Skeletal muscle satellite cell (primary cell): ENCODE measurements around the gene GTF3C2.
A peak's percentile ranks its signal among the peaks of the same experiment; 100 is the strongest.

Experiments used
- H3K27me3 ChIP-seq: 2 replicates; pipeline ENCODE4 v1.7.0; 2013; ENCODE audit warnings: low read length; ENCODE audit not compliant: control insufficient read depth, insufficient read depth
- H3K36me3 ChIP-seq: 2 replicates; pipeline ENCODE4 v1.7.0; 2013; ENCODE audit warnings: mild to moderate bottlenecking, control low read depth, low read length; ENCODE audit not compliant: insufficient read depth
- H3K4me1 ChIP-seq: 2 replicates; pipeline ENCODE4 v1.7.0; 2013; ENCODE audit warnings: low read length; ENCODE audit not compliant: control insufficient read depth, insufficient read depth
- H3K4me2 ChIP-seq: 2 replicates; pipeline ENCODE4 v1.7.0; 2013; ENCODE audit warnings: mild to moderate bottlenecking, low read length
- H3K4me3 ChIP-seq: 2 replicates; pipeline ENCODE4 v1.7.0; 2013; ENCODE audit warnings: low read length
- H3K9ac ChIP-seq: 2 replicates; pipeline ENCODE4 v1.7.0; 2013; ENCODE audit warnings: mild to moderate bottlenecking, low read depth, low read length, moderate library complexity
- H3K9me3 ChIP-seq: replicated peaks from 2 replicates; pipeline ENCODE4 v1.7.0; 2013; ENCODE audit warnings: mild to moderate bottlenecking, control low read depth, low read length

The GTF3C2 gene

GRCh38 chr2:27313882-27314645 lies 42.5 kb downstream of the GTF3C2 start:
- Histone ChIP-seq H3K9ac (no peak overlapping the region), H3K4me1 (peaks cover 3% of the 10 kb centered on the region), H3K9me3 (no peaks in the 10 kb centered on the region), H3K4me3 (no peak overlapping the region), H3K4me2 (no peak overlapping the region), H3K36me3 (peaks cover 21% of the 10 kb centered on the region), H3K27me3 (no peaks in the 10 kb centered on the region)

DNA sequence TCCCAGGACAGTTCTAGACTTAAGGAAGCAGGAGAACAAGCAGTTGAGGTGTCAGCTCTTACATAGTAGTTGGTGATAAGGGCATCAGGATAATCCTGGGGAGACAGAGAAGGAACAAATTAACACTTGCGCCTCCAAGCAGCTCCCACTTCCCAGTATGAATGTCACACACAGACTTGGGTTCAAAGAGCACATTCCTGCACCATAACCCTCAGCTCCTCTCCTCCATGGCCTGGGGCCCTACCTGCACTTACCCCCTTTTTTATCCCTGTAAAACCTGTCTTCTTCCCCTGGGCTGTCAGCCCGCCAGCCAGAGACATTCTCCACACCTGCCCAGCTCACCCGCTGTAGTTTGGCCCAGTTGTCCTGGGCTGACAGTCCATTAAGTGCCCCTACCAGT lies 44.4 kb downstream of the GTF3C2 start:
- H3K4me2 ChIP-seq, result no peak overlapping the region
- H3K4me1 ChIP-seq, result peaks cover 3% of the 10 kb centered on the region
- H3K9me3 ChIP-seq, result no peaks in the 10 kb centered on the region
- H3K27me3 ChIP-seq, result peaks cover 17% of the 10 kb centered on the region
- H3K9ac ChIP-seq, result no peak overlapping the region
- H3K36me3 ChIP-seq, result peaks cover 21% of the 10 kb centered on the region
- H3K4me3 ChIP-seq, result no peak overlapping the region

- Histone ChIP-seq H3K9me3 (no peaks in the 10 kb centered on the region), H3K9ac (no peak overlapping the region), H3K36me3 (peaks cover 9% of the 10 kb centered on the region), H3K4me1 (peaks cover 8% of the 10 kb centered on the region), H3K4me2 (no peak overlapping the region), H3K27me3 (peaks cover 38% of the 10 kb centered on the region), H3K4me3 (no peak overlapping the region)
Measured at GRCh38 chr2:27309651-27310050, 46.9 kb downstream of the GTF3C2 start.

DNA sequence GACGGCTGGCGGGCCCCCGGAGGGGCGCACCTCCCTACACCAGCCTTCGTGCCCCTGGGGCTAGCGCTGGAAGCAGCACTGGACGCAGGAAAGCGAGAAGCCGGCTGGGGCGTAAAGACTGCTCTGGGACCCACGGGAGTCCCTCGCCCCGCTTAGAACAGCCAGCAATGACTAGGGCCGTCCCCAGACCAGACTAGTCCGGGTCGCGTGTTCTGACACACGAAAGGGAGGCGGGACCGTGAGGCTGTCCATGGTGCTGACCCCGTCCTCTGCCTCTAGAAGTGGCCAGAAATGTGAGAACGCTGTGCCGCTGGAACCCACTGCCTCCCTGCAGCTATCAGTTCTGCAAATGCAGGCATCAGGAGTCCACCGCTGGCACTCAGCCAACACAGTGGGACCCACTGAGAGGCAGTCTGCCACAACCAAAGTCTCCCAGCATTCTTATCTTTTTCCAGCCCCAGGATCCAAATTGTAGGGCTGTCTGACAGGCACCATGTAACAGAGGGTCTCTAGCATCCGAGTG lies 48.1 kb downstream of the GTF3C2 start, which contains the start of gene UCN:
Gene UCN, minus strand, starts transcription at position 87 of the 523 bp plus-strand sequence. CDS start 550 bp downstream, outside the sequence.
- peaks cover 8% of the 10 kb centered on the region for H3K4me1 ChIP-seq
- no peak within 1 kb of the TSS for H3K4me2 ChIP-seq
- H3K36me3 ChIP-seq, result peaks cover 9% of the 10 kb centered on the region
- H3K27me3 ChIP-seq, result peaks cover 40% of the 10 kb centered on the region
- H3K4me3 ChIP-seq, result no peak within 1 kb of the TSS
- no peaks in the 10 kb centered on the region for H3K9me3 ChIP-seq
- H3K9ac ChIP-seq, result no peak within 1 kb of the TSS

GRCh38 chr2:27307545-27308358 lies 48.8 kb downstream of the GTF3C2 start:
- Histone ChIP-seq H3K9ac (no peak overlapping the region), H3K4me1 (peaks cover 8% of the 10 kb centered on the region), H3K27me3 (peaks cover 40% of the 10 kb centered on the region), H3K9me3 (no peaks in the 10 kb centered on the region), H3K4me2 (no peak overlapping the region), H3K36me3 (peaks cover 9% of the 10 kb centered on the region), H3K4me3 (no peak overlapping the region)

DNA sequence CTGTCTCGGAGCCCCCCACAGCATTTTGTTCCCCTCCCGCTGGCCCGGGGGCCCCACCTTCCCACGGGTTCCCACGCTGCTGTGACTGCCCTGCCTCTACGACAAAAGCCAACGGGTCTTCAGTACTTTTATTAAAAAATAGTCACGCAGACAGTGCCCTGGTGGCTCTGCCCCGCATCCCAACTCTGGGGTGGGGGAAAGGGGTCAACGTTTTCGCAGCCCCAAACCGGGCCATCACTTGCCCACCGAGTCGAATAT lies 49.3 kb downstream of the GTF3C2 start:
- Histone ChIP-seq H3K9ac (no peak overlapping the region), H3K27me3 (peaks cover 40% of the 10 kb centered on the region), H3K36me3 (peaks cover 9% of the 10 kb centered on the region), H3K9me3 (no peaks in the 10 kb centered on the region), H3K4me2 (no peak overlapping the region), H3K4me3 (no peak overlapping the region), H3K4me1 (peaks cover 8% of the 10 kb centered on the region)

- H3K27me3 ChIP-seq, result peaks cover 40% of the 10 kb centered on the region
- no peak overlapping the region for H3K9ac ChIP-seq
- peaks cover 9% of the 10 kb centered on the region for H3K36me3 ChIP-seq
- H3K4me2 ChIP-seq, result peak overlapping the region; percentile 59
- peaks cover 8% of the 10 kb centered on the region for H3K4me1 ChIP-seq
- H3K4me3 ChIP-seq, result no peak overlapping the region
- H3K9me3 ChIP-seq, result no peaks in the 10 kb centered on the region
Measured at GRCh38 chr2:27306573-27307286, 49.8 kb downstream of the GTF3C2 start.

DNA sequence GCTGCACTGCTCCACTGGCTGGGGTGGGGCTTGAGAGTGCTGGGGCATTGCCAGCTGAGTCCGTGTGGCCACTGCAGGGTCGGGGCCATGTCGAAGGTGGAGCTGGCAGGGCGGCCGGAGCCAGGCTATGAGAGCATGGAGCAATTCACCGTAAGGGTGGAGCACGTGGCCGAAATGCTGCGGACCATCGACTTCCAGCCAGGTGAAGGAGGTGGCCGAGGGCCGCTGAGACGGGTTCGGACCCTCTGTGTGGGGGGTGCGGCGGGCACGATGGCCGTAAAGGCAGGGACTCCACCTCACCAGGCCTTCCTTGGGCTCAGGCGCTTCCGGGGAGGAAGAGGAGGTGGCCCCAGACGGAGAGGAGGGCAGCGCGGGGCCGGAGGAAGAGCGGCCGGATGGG lies 50.4 kb downstream of the GTF3C2 start:
- Histone ChIP-seq H3K4me3 (no peak overlapping the region), H3K9ac (no peak overlapping the region), H3K27me3 (peaks cover 40% of the 10 kb centered on the region), H3K36me3 (peaks cover 9% of the 10 kb centered on the region), H3K9me3 (no peaks in the 10 kb centered on the region), H3K4me2 (peak overlapping the region; percentile 59), H3K4me1 (peaks cover 8% of the 10 kb centered on the region)

DNA sequence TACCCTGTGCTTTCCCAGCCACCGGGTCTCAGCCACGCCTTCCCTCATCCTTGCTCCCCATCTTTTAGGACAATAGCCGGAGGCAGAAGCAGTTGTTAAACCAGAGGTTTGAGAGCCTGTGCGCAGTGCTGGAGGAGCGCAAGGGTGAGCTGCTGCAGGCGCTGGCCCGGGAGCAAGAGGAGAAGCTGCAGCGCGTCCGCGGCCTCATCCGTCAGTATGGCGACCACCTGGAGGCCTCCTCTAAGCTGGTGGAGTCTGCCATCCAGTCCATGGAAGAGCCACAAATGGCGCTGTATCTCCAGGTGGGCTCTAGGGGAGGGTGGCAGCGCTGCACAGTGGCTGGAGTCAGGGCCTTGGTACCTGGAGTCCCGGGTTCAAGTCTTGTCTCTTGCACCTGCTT lies 51.0 kb downstream of the GTF3C2 start:
- Histone ChIP-seq H3K4me1 (peaks cover 8% of the 10 kb centered on the region), H3K4me3 (no peak overlapping the region), H3K9ac (no peak overlapping the region), H3K4me2 (no peak overlapping the region), H3K36me3 (peaks cover 9% of the 10 kb centered on the region), H3K27me3 (peaks cover 40% of the 10 kb centered on the region), H3K9me3 (no peaks in the 10 kb centered on the region)

DNA sequence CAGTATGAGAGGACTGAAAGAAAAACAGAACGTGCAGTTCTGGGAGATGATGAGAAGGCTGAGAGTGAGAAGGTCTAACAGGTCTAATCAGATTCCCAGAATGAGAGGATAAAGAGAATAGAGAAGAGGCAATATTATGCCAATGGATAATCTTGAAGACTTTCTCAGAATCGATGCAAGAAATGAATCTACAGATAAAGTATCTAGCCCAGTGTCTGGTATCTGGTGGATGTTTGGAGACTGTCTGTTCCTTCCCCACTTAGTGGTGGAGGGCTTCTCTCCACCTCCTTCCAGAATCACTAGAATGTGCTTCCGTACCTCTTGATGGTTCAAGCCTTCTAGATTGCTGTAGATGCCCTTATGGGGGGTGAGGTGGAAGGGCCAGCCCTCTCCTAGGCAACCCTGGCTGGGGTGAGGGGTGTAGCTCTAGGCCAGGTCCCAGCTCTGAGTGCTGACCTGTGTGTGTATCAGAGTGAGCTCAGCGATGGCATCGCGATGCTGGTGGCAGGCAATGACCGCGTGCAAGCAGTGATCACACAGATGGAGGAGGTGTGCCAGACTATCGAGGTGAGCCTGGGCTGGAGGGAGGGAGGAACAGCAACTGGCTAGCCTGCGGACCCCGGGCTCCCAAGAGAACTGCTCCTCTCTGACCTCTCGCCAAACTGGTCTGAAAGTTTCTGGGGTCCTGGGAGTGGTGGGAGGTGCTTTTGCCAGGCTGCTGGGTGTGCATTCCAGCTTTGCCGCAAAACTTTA lies 51.9 kb downstream of the GTF3C2 start:
- Histone ChIP-seq H3K9me3 (no peaks in the 10 kb centered on the region), H3K4me3 (no peak overlapping the region), H3K36me3 (peaks cover 8% of the 10 kb centered on the region), H3K9ac (no peak overlapping the region), H3K4me1 (peaks cover 8% of the 10 kb centered on the region), H3K4me2 (no peak overlapping the region), H3K27me3 (peaks cover 40% of the 10 kb centered on the region)
